Stimulated activated CD4-positive, alpha-beta T cell treated with anti-CD3 and anti-CD28 coated beads, Interleukin-12 subunit alpha, Interleukin-12 subunit beta, amount 100 ng/mL, for 24 hours (primary cell): ENCODE data around the gene RING1.

Experiments
- DNase-seq, 2 experiments: peaks; one replicate each; pipeline ENCODE4 v3.0.0-alpha.2; 2020; ENCODE audit warnings: low read depth in 2 of 2

The RING1 gene

GRCh38 chr6:33171880-33172687 is 36.2 kb upstream of the RING1 start:
- DNase-seq = no peak

- DNase-seq = no peak
These were observed 35.4 kb upstream of the RING1 start for GRCh38 chr6:33172688-33173534.

GRCh38 chr6:33173535-33174180 is 34.6 kb upstream of the RING1 start:
- no peak for DNase-seq

GRCh38 chr6:33174784-33175183 is 33.5 kb upstream of the RING1 start:
- DNase-seq = no peak

- DNase-seq = no peak
These were observed 32.7 kb upstream of the RING1 start for GRCh38 chr6:33175436-33176069.

GRCh38 chr6:33176906-33177305 is 31.4 kb upstream of the RING1 start:
- no peak for DNase-seq

GRCh38 chr6:33177552-33178446 is 30.5 kb upstream of the RING1 start:
- DNase-seq = no peak

GRCh38 chr6:33178755-33179475 is 29.4 kb upstream of the RING1 start:
- DNase-seq = no peak

GRCh38 chr6:33181141-33181540 is 27.2 kb upstream of the RING1 start:
- no peak for DNase-seq

GRCh38 chr6:33183071-33183683 is 25.1 kb upstream of the RING1 start:
- no peak for DNase-seq

GRCh38 chr6:33185190-33185589 is 23.1 kb upstream of the RING1 start:
- no peak for DNase-seq

- no peak for DNase-seq
These were observed 22.6 kb upstream of the RING1 start for GRCh38 chr6:33185654-33186187.

- DNase-seq = no peak
These were observed 20.5 kb upstream of the RING1 start for GRCh38 chr6:33187809-33188208.

GRCh38 chr6:33189164-33189563 is 19.1 kb upstream of the RING1 start:
- DNase-seq = no peak

- no peak for DNase-seq
These were observed 18.5 kb upstream of the RING1 start for GRCh38 chr6:33189625-33190448.

GRCh38 chr6:33190504-33191107 is 17.7 kb upstream of the RING1 start:
- DNase-seq = no peak

- no peak for DNase-seq
These were observed 16.8 kb upstream of the RING1 start for GRCh38 chr6:33191383-33192104.
